AG10803 (cell line): ENCODE data around the gene CEND1.

Experiments used
- DNase-seq: peaks from one replicate; pipeline ENCODE4 v3.0.0; 2010; ENCODE audit warnings: low read depth
- H3K4me3 ChIP-seq: 2 replicates; pipeline ENCODE4 v1.5.1; 2011; ENCODE audit warnings: mild to moderate bottlenecking, low read length, control low read depth
- CTCF ChIP-seq: conservative IDR thresholded peaks from 2 replicates; pipeline ENCODE4 v1.5.1; 2011; ENCODE audit warnings: mild to moderate bottlenecking, low read length, control low read depth, inconsistent platforms

Gene CEND1

GRCh38 chr11:760236-760635, 29.7 kb downstream of the CEND1 start:
- no peak for DNase-seq
- H3K4me3 ChIP-seq = no peak overlapping the region
- TF ChIP-seq CTCF = no peak

GRCh38 chr11:749731-750130, 40.2 kb downstream of the CEND1 start:
- no peak for DNase-seq
- no peak overlapping the region; the same call in 1 of the 2 replicates for H3K4me3 ChIP-seq
- TF ChIP-seq CTCF = no peak

- DNase-seq = peak; percentile 40
- peak overlapping the region; percentile 73 for H3K4me3 ChIP-seq
- TF ChIP-seq CTCF = no peak
Measured at GRCh38 chr11:748007-748359, 41.9 kb downstream of the CEND1 start.

GRCh38 chr11:747158-748006, 42.5 kb downstream of the CEND1 start, which contains the start of gene TALDO1:
TALDO1 (plus strand) TSS chr11:747464; CDS start chr11:747482, 18 bp downstream.
- peak; percentile 76 for DNase-seq
- TF ChIP-seq CTCF = no peak
- H3K4me3 ChIP-seq = peak within 1 kb of the TSS; percentile 73

GRCh38 chr11:746289-747157, 43.4 kb downstream of the CEND1 start:
- no peak for TF ChIP-seq CTCF
- H3K4me3 ChIP-seq = peak overlapping the region; percentile 64
- DNase-seq = no peak

GRCh38 chr11:745428-745827, 44.5 kb downstream of the CEND1 start:
- no peak for DNase-seq
- H3K4me3 ChIP-seq = no peak overlapping the region
- TF ChIP-seq CTCF = no peak
